CD4-positive, alpha-beta T cell treated with Interferon alpha-2 for 1 hour (primary cell): ENCODE results near the gene USP14.

Experiments used
- DNase-seq, 2 donors: peaks; one replicate each; pipeline ENCODE4 v3.0.0-alpha.2; 2020 to 2022

The USP14 gene

DNA sequence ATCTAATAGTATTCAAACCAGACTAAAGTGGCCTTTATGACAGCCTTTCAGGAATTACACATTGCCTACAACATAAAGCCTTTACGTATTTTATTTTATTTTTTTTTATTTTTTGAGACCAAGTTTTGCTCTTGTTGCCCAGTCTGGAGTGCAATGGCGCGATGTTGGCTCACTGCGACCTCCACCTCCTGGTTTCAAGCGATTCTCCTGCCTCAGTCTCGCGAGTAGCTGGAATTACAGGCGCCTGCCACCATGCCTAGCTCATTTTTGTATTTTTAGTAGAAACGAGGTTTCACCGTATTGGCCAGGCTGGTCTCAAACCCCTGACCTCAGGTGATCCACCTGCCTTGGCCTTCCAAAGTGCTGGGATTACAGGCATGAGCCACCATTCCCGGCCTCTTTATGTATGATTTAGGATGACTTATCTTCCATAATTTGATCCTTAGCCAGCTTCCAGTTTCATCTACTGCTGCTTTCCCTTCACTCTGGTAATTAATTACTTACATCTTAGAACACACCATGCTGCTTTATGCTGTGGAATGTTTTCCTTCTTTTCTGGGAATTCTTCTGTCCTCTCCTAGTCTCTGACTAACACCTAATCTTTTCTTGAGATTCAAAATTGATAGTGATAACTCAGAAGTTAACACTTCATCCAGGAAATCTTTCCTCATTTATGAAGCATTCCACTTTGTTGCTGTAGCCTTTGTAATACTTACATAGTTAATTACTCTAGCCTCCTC is 2.6 kb downstream of the USP14 start:
- no peak for DNase-seq

GRCh38 chr18:172361-172760 is 14.0 kb downstream of the USP14 start:
- no peak for DNase-seq

GRCh38 chr18:179499-179898 is 21.1 kb downstream of the USP14 start:
- no peak for DNase-seq

DNA sequence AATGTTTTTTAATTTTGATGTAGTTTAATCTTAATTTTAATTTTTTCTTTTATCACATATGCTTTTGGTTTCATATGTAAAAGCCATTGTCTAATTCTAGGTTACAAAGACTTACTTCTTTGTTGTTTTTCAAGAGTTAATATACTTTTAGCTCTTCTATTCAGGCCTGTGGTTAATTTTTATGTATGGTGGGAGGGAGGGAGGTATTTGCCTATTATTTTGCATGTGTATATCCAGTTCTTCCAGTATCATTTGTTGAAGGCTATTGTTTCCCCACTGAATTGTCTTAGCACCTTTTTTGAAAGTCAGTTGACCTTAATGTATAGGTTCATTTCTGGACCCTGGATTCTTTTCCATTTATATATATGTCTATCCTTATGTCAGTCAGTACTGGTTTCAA is 23.4 kb downstream of the USP14 start:
- no peak for DNase-seq

GRCh38 chr18:183769-184168 is 25.4 kb downstream of the USP14 start:
- DNase-seq: no peak

DNA sequence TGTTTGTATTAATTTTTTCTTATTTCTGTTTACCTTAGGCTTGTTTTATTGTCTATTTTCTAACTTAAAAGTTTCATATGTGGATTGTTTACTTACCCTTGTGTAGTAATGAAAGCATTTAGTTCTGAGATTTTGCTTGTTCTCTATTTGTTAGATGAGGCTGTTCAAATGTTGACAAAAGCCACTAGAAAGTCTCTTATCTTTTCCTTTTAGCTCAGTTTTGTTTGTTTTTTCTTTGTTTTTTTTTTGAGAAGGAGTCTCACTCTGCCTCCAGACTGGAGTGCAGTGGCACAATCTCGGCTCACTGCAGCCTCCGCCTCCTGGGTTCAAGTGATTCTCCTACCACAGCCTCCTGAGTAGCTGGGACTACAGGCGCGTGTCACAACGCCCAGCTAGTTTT is 30.9 kb downstream of the USP14 start:
- DNase-seq: no peak

DNA sequence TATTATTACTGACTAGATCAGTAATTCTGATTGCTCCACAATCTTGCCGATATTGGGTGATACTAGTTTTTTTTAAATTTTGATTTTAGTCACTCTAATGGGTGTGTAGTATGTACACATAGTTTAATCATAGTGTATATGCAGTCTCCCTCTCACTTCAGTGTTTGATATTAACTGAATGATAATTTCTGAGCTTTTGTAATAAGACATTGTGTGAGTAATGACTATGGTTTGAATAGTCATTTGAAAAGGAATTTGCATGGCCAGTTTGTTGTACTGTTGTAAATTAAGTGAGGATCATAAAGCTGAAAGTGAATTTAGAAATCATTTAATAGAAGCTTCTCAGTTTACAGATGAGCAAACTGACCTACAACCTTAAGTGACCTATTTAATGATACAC is 33.4 kb downstream of the USP14 start:
- no peak for DNase-seq

DNA sequence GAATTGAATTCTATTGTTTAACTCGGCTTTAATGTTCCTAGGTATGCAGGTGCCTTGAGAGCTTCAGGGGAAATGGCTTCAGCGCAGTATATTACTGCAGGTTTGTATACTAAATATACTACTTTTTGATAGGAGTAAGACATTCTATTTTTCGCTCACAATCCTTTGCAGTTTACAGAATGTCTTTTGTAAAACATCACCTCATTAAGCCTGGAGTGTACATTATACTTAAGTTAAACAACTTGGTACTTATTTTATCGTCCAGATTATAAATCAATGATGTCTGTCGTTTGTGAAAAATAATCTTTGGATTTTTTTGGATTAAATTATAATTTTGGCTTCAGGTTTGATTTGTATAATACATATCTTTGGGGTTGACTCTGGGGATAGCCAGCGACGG is 34.4 kb downstream of the USP14 start:
- DNase-seq: no peak

- DNase-seq: no peak
Observed at GRCh38 chr18:195651-196050, 37.3 kb downstream of the USP14 start.

- DNase-seq: no peak
Observed at GRCh38 chr18:199214-199613, 40.9 kb downstream of the USP14 start.

GRCh38 chr18:199768-200167 is 41.4 kb downstream of the USP14 start:
- DNase-seq: no peak

DNA sequence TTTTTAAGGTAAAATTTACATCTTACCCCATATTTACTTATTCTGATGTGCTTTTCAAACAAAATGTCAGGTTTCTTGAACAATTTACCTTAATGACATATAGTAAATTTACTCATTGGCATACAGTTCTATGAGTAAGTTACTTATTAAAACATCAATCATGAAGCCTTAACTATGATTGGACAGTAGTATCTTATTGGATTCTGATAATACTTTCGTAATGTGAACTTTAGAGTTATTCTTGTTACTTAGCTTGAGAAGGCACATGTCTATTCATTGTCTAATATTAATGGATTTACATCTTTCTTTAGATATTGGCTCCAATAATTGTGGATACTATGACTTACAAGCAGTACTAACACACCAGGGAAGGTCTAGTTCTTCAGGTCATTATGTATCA is 51.7 kb downstream of the USP14 start:
- no peak for DNase-seq

- no peak for DNase-seq
Observed at GRCh38 chr18:210733-211132, 52.4 kb downstream of the USP14 start.

DNA sequence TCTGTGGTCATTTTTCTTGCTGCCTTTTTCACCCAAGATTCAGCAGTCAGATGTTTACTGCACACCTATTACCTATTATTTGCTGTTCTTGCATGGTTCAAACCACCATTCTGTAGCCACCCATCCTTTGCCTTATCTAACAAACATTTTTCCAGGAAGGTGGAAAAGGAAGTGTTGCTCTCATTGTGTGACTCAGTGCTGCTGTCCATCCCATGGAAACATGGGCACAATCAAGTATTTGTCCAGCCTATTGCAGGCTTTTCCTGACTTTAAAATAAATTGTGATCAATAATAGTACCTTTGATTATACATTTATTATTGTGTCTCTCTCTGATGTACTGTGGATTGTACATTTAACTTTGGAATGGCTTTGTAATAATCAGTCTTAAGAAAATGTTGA is 53.2 kb downstream of the USP14 start:
- DNase-seq: no peak

GRCh38 chr18:212780-213179 is 54.4 kb downstream of the USP14 start:
- no peak for DNase-seq

DNA sequence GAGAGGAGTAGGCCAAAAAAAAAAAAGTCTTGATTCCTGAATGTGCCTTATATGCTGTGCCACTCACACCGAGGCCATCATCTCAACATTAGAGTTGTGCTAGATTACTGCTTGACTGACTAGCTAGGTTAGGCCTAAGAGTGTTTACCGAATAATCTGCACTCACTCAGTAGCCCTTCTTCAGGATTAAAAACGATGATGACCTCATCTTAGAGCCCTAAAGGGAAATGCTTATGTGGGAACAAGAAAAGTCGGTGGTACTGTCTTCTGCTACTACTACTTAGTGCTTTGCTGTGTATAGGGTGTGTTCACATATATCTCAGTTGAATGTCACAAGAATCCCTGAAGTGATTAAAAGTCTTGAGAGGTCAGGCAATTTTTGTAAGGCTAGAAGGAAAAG is 55.1 kb downstream of the USP14 start:
- DNase-seq: no peak

- DNase-seq: no peak
Observed at GRCh38 chr18:213966-214365, 55.6 kb downstream of the USP14 start.

- DNase-seq: no peak
Observed at GRCh38 chr18:215448-216010, 57.2 kb downstream of the USP14 start.

GRCh38 chr18:217532-218336 is 59.4 kb downstream of the USP14 start:
- DNase-seq: no peak

- no peak for DNase-seq
Observed at GRCh38 chr18:220708-221107, 62.4 kb downstream of the USP14 start.

GRCh38 chr18:225745-226144 is 67.4 kb downstream of the USP14 start:
- no peak for DNase-seq

- DNase-seq: no peak
Observed at GRCh38 chr18:227374-227773, 69.0 kb downstream of the USP14 start.

DNA sequence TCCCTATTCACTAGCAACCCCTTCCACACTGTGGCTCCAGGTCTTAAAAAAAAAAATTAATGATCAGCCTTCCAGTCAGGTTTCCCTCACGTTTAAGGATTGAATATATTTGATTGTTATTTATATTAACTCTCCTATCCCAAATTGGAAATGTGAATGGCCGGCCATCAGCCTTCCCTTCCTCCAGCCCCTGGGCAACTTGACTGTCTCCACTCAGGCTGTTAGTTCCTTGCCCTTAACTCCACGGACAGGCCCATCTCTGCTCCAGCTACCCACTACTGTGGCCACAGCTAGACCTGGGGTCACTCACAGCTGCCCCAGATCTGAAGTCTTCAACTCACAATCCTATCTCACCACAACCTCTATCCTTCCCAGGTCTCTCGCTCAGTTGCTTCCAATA is 69.5 kb downstream of the USP14 start:
- DNase-seq: no peak

DNA sequence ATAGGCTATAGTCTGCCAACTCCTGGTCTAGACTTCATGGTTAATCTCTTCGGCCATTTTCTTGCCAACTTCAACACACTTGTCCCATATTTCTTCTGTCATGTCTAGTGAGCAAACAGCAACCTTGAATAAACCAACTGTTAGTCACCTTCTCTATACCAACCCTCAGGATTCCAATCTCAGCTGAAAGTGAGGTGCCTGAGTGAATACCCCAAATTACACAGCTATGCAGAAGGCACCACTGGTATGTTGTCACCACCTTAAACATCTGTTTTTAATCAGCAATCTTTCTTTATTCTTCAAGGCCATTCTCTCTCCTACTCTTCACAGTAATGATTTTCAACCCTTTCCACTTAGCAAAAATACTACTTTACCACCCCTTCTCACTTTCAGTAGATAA is 70.2 kb downstream of the USP14 start:
- DNase-seq: no peak
